Embryonic facial prominence (tissue), 1 donor: ENCODE data around the gene INPP5J.

Experiments
- DNase-seq: peaks from one replicate; pipeline ENCODE4 v3.0.0-alpha.2; 2016; ENCODE audit errors: extremely low spot score

Gene INPP5J

GRCh38 chr22:31126128-31126868 lies 3.5 kb downstream of the INPP5J start:
- DNase-seq, result no peak

GRCh38 chr22:31126869-31127175 lies 4.1 kb downstream of the INPP5J start:
- no peak for DNase-seq

GRCh38 chr22:31127181-31127772 lies 4.5 kb downstream of the INPP5J start:
- DNase-seq, result no peak

GRCh38 chr22:31128156-31128555 lies 5.4 kb downstream of the INPP5J start:
- DNase-seq, result no peak

GRCh38 chr22:31130873-31131272 lies 8.1 kb downstream of the INPP5J start:
- no peak for DNase-seq

GRCh38 chr22:31133911-31134310 lies 11.1 kb downstream of the INPP5J start:
- DNase-seq, result no peak

GRCh38 chr22:31134688-31135087 lies 11.9 kb downstream of the INPP5J start:
- no peak for DNase-seq

- DNase-seq, result no peak
Measured at GRCh38 chr22:31135706-31136105, 12.9 kb downstream of the INPP5J start.

- no peak for DNase-seq
Measured at GRCh38 chr22:31136155-31136554, 13.4 kb downstream of the INPP5J start.

- DNase-seq, result no peak
Measured at GRCh38 chr22:31136711-31137110, 13.9 kb downstream of the INPP5J start.

- DNase-seq, result no peak
Measured at GRCh38 chr22:31137721-31138120, 15.0 kb downstream of the INPP5J start.

- no peak for DNase-seq
Measured at GRCh38 chr22:31138126-31138525, 15.4 kb downstream of the INPP5J start.

GRCh38 chr22:31139066-31139465 lies 16.3 kb downstream of the INPP5J start:
- DNase-seq, result no peak

- DNase-seq, result no peak
Measured at GRCh38 chr22:31139866-31140716, 17.3 kb downstream of the INPP5J start, which contains the start of gene PLA2G3. Gene PLA2G3 (minus strand): TSS chr22:31140508. CDS start chr22:31140354, 154 bp downstream.

GRCh38 chr22:31140746-31141145 lies 18.0 kb downstream of the INPP5J start:
- no peak for DNase-seq

GRCh38 chr22:31141551-31141950 lies 18.8 kb downstream of the INPP5J start:
- no peak for DNase-seq

GRCh38 chr22:31142285-31142684 lies 19.5 kb downstream of the INPP5J start:
- DNase-seq, result no peak

- DNase-seq, result no peak
Measured at GRCh38 chr22:31143038-31143437, 20.3 kb downstream of the INPP5J start.

GRCh38 chr22:31143537-31143936 lies 20.8 kb downstream of the INPP5J start:
- no peak for DNase-seq

- no peak for DNase-seq
Measured at GRCh38 chr22:31144223-31144622, 21.5 kb downstream of the INPP5J start.

GRCh38 chr22:31148488-31148887 lies 25.7 kb downstream of the INPP5J start:
- DNase-seq, result no peak

GRCh38 chr22:31148953-31149627 lies 26.3 kb downstream of the INPP5J start:
- DNase-seq, result peak; percentile 39
